NOMO-1 (cell line): ENCODE results near the gene TMEM116.
"Not testable (repeated sequence)": the region's sequence is repeated elsewhere in the genome, so short reads cannot be mapped to it uniquely, and the experiment has no call there.

ENCODE experiments used
- DNase-seq, 2 experiments: peaks; one replicate each; lab custom pipeline; 2025; ENCODE audit not compliant: unreplicated experiment in 2 of 2; lab: John Stamatoyannopoulos, UW

TMEM116 gene

GRCh38 chr12:112012775-112013600, at the start of gene TMEM116, which contains the start of gene ERP29:
Gene TMEM116 (minus strand): TSS chr12:112013165. CDS start chr12:112005270, 7,895 bp downstream.
Gene ERP29 (plus strand): TSS chr12:112013426. CDS start chr12:112013466, 40 bp downstream.
- DNase-seq, result peak; percentile 97

- no peak for DNase-seq
These were observed 48.2 kb upstream of the TMEM116 start for GRCh38 chr12:112061137-112061536.

GRCh38 chr12:112049351-112049750, 36.4 kb upstream of the TMEM116 start:
- no peak for DNase-seq

- DNase-seq, result no peak
These were observed 33.0 kb upstream of the TMEM116 start for GRCh38 chr12:112046003-112046402.

- DNase-seq, result not testable (repeated sequence)
These were observed 23.6 kb upstream of the TMEM116 start for GRCh38 chr12:112036614-112037013.

GRCh38 chr12:112035219-112035785, 22.3 kb upstream of the TMEM116 start:
- no peak for DNase-seq

GRCh38 chr12:112032292-112032691, 19.3 kb upstream of the TMEM116 start:
- no peak for DNase-seq

GRCh38 chr12:112031472-112031871, 18.5 kb upstream of the TMEM116 start:
- no peak for DNase-seq

GRCh38 chr12:112029301-112029700, 16.3 kb upstream of the TMEM116 start:
- peak; percentile 75 to 77 for DNase-seq

GRCh38 chr12:112025808-112026375, 12.9 kb upstream of the TMEM116 start:
- peak in 1 of 2 experiments; percentile 5 for DNase-seq

- DNase-seq, result no peak
These were observed 10.9 kb upstream of the TMEM116 start for GRCh38 chr12:112023759-112024396.

GRCh38 chr12:112022241-112023016, 9.5 kb upstream of the TMEM116 start:
- DNase-seq, result no peak

- no peak for DNase-seq
These were observed 8.0 kb upstream of the TMEM116 start for GRCh38 chr12:112020947-112021457.

GRCh38 chr12:112018571-112019237, 5.7 kb upstream of the TMEM116 start:
- DNase-seq, result no peak

- DNase-seq, result no peak
These were observed 4.1 kb upstream of the TMEM116 start for GRCh38 chr12:112017041-112017440.

- DNase-seq, result no peak
These were observed 3.0 kb upstream of the TMEM116 start for GRCh38 chr12:112015938-112016337.

- peak; percentile 70 to 75 for DNase-seq
These were observed 837 bp upstream of the TMEM116 start for GRCh38 chr12:112013601-112014402.

GRCh38 chr12:112011685-112012084, 1.3 kb downstream of the TMEM116 start:
- no peak for DNase-seq
